Keratinocyte (primary cell): Measurements from ENCODE around the gene TMEM185A.

ENCODE experiments used
- EZH2 ChIP-seq: IDR thresholded peaks from one replicate; pipeline ENCODE4 v1.6.1; 2012; ENCODE audit warnings: inconsistent platforms, mild to moderate bottlenecking, low read length, moderate library complexity
- TF ChIP-seq, protein P1 (sequence below), 3 experiments: IDR thresholded peaks in 1 of 3; conservative IDR thresholded peaks in 1 of 3; optimal IDR thresholded peaks in 1 of 3; 2 replicates in 2 of 3; 3 replicates in 1 of 3; pipeline versions ENCODE3 to v1.5.1; 2011; ENCODE audit warnings: low read length in 3 of 3, mild to moderate bottlenecking in 3 of 3, moderate library complexity in 2 of 3, control low read depth in 1 of 3, inconsistent platforms in 1 of 3; ENCODE audit not compliant: insufficient read depth in 2 of 3; ENCODE audit errors: extremely low read depth in 1 of 3

DNA sequence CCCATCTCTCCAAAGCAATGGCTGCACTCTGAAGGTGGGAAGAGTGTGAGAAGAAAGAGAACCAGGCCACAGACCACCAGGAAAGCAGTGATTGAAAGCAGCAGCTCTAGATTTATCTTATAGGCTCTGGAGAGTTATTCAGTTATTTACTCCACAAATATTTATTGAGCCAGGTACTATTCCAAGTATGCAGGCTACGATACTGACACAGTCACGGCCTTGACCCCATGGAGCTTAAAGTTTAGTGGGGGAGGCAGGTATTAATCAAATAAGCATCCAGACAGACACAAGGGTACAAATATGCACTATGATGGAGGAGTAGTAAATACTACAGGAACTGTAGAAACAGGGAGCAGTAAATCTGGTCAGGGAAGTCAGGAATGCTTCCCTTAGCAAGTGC is 2.8 kb downstream of the TMEM185A start:
- TF ChIP-seq, protein P1, sequence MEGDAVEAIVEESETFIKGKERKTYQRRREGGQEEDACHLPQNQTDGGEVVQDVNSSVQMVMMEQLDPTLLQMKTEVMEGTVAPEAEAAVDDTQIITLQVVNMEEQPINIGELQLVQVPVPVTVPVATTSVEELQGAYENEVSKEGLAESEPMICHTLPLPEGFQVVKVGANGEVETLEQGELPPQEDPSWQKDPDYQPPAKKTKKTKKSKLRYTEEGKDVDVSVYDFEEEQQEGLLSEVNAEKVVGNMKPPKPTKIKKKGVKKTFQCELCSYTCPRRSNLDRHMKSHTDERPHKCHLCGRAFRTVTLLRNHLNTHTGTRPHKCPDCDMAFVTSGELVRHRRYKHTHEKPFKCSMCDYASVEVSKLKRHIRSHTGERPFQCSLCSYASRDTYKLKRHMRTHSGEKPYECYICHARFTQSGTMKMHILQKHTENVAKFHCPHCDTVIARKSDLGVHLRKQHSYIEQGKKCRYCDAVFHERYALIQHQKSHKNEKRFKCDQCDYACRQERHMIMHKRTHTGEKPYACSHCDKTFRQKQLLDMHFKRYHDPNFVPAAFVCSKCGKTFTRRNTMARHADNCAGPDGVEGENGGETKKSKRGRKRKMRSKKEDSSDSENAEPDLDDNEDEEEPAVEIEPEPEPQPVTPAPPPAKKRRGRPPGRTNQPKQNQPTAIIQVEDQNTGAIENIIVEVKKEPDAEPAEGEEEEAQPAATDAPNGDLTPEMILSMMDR (optimal IDR thresholded peaks at IDR 0.05 in 1 of 3, IDR thresholded peaks at IDR 0.05 in 1 of 3, conservative IDR thresholded peaks at IDR 0.05 in 1 of 3; ENCODE audit: extremely low read depth in 1 of 3, insufficient read depth in 2 of 3, low read length in 3 of 3), result no peak
- TF ChIP-seq EZH2, result no peak
